Measurements from ENCODE around the gene SNX27.

DNA sequence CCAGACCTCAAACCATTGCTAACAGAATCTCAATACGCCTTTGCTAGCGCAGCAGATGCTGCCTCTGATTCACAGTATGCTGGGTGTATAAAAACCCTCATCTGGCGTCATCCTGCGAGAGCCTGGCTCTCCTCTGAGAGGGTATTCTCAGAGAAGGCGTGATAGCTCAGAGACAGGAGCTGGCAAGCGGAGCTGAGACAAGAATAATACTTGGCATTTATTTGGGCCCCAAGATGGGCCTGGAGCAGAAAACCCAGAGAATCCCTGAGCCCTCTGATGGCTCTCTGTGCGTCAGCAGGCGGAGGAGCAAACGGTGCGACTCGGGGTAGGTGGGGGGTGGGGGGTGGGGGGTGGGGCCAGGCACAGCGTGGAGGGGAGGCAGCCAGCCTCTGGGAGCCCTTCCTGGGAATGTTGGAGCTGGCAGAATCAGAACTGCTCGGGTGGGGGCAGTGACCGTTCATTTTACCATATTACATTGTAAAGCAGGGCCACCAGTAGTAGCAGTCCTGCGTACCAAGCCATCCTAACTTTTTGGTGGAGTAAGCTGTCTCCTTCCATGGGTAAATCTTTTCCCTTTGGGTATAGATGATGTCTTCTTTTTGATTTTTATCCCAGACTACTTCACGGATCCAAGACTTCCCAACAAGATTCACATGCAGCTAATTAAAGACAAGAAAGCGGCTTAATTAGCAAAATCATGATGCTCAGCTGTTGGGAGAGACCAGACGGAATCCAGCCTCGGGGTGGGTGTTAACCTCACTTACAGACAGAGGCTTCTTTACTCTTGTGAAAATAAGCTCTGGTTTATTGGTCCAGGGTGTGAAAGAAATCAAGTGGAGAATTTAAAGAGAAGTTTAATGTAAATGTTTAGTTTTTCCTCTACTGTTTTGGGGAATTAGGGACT is 116.6 kb downstream of the SNX27 start:
- TF ChIP-seq POLR2AphosphoS5 (IDR thresholded peaks at IDR 0.05; ENCODE audit: low read depth, low read length): no peak
- TF ChIP-seq, protein P1, sequence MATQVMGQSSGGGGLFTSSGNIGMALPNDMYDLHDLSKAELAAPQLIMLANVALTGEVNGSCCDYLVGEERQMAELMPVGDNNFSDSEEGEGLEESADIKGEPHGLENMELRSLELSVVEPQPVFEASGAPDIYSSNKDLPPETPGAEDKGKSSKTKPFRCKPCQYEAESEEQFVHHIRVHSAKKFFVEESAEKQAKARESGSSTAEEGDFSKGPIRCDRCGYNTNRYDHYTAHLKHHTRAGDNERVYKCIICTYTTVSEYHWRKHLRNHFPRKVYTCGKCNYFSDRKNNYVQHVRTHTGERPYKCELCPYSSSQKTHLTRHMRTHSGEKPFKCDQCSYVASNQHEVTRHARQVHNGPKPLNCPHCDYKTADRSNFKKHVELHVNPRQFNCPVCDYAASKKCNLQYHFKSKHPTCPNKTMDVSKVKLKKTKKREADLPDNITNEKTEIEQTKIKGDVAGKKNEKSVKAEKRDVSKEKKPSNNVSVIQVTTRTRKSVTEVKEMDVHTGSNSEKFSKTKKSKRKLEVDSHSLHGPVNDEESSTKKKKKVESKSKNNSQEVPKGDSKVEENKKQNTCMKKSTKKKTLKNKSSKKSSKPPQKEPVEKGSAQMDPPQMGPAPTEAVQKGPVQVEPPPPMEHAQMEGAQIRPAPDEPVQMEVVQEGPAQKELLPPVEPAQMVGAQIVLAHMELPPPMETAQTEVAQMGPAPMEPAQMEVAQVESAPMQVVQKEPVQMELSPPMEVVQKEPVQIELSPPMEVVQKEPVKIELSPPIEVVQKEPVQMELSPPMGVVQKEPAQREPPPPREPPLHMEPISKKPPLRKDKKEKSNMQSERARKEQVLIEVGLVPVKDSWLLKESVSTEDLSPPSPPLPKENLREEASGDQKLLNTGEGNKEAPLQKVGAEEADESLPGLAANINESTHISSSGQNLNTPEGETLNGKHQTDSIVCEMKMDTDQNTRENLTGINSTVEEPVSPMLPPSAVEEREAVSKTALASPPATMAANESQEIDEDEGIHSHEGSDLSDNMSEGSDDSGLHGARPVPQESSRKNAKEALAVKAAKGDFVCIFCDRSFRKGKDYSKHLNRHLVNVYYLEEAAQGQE (IDR thresholded peaks at IDR 0.05; ENCODE audit: insufficient read depth in 1 of 2, low read depth in 2 of 2, low read length in 2 of 2): no peak
